GM04503 (cell line): ENCODE measurements around the gene CHMP4B.

Experiments used
- DNase-seq: peaks from one replicate; pipeline ENCODE4 v3.0.0-alpha.2; 2012; ENCODE audit warnings: low read depth

Gene CHMP4B

DNA sequence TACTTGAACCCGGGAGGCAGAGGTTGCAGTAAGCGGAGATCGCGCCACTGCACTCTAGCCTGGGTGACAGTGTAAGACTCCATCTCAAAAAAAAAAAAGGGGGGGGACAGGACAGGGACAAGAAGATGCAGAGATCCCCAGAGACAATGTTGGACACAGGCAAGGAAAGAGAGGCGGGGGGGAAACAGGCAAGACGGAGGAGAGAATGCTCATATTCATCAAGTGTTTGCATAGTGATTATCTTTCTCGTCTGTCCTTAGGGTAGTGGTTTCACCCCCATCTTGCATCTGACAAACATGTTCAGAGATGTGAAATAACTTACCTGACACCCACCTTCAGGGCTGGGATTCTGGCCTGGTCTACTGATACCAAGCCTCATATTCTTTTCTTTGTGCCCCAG is 29.0 kb downstream of the CHMP4B start:
- no peak for DNase-seq

DNA sequence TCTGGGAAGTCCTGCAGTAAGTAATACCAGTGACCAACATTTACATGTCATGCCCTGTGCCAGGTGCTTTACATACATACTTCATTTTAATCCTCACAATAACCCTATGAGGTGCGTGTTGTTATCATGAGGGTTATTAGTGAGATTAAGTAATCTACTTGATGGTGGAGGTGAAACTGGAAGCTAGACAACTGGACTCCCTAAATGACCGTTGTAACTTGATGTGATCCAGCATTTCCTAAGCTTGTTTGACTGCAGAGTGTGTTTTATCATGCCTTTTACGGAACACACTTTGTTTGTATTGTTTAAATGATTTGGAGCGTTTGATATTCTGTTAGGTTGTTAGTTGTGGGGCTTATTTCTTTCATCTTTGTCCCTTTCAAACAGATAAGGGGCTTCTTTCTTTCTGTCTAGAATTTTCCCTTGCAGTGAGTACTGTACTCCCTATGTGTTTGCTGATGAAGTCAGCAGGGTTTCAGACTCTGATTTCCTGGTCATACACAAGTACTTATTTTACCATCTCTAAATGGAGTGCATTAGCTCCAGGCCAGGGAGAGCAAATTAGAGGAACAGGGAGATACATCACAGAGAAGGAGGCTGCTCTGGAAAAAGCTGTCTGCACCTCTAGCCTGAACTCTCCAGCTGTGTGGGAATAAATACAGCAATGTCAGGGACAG is 29.7 kb downstream of the CHMP4B start:
- DNase-seq, result no peak

DNA sequence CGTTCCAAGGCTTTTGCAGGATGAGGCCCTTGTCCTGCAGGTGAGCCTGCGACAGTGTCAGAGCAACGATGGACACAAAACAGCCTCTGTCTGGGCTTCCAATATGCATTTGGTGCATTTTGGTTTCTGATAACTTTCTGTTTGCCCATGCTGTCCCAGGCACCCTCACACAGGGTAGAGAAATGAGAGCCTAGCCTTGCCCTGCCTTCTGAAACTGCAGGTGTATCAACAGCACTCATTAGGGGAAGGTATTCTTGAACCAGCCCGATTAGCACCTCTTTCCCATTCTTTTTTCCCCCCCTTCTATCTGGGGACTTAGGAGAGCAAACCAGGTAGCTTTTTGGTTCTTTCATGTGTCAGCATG is 30.3 kb downstream of the CHMP4B start:
- no peak for DNase-seq

DNA sequence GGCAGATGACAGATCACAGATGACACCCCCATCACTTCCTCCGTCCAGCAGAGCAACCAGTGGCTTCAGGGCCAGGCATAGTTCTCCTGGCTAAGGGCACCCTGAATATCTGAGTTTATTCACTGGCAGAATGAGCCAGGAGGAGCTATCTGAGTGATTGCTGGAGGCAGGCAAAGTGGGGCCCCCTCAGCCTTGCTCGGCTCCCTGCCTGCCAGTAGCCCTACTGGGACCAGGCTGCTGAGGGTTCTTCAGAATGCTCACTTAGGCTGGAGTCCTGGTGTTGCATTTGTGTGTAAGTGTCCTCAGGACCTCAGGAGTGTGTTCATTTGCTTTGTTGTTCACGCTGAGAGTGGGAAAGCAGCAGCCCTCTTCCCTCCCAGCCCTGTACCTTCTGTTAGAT is 31.2 kb downstream of the CHMP4B start:
- no peak for DNase-seq

DNA sequence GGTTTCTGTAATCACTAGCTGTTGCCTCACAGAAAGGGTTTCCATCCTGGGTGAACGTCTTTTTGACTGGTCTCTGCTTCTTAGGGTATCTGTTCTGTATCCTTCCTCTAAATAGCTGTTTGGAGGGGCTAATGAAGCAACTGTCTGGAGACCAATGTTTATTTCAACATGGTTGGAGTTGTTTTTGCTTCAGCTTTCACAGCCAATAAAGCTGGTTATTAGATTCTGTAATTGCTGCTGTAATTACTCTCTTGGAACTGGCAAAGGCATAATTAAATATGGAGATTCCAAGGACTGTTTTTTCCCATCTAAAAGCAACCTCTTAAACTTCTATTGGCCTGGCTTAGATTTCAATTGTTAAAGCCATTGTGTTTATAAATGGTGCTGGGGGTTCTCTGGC is 31.9 kb downstream of the CHMP4B start:
- DNase-seq, result no peak

- DNase-seq, result no peak
Observed at GRCh38 chr20:33843854-33844253, 32.7 kb downstream of the CHMP4B start.

DNA sequence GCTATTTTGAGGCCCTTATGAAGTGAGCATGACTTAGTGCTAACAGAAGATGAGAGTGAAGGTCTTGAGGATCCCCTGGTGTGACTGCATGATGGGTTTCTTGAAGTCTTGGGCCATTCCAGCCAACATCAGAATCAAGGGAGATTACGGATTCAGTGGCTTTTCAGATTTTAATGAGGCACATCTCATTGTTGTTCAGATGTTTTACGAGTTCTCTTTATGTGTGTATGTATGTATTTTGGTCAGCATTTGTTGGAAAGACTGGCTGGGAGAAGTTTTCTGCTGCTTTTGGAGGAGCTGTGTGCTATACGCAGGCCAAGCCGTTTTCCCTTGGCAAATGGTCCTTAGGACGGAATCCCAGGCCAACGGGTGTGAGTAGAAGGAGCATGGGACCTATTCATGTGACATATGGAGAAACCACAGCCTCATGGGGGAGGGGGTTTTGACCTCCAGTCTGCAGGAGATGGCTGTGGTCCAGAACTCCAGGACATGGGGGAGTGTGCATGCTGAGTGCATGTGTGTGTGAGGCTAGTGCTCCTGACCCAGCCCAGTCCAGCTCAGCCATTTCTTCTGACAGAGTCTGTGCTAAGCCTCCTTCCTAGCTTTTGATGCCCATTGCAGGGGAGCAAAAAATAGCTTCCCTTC is 35.3 kb downstream of the CHMP4B start:
- no peak for DNase-seq

- no peak for DNase-seq
Observed at GRCh38 chr20:33847006-33847405, 35.9 kb downstream of the CHMP4B start.

DNA sequence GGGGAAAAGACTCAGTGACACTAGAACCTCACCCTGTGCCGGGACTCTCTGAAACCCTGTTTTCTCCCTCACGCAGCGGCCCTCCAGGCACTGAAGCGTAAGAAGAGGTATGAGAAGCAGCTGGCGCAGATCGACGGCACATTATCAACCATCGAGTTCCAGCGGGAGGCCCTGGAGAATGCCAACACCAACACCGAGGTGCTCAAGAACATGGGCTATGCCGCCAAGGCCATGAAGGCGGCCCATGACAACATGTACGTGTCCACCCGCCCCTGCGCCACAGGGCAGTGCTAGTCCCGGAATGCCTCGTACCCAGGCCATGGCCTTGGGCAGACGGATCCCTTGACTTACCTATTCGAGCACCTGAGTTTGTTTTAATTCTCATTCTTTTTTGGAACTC is 37.2 kb downstream of the CHMP4B start:
- no peak for DNase-seq

GRCh38 chr20:33850159-33850558 is 39.0 kb downstream of the CHMP4B start:
- DNase-seq, result no peak

DNA sequence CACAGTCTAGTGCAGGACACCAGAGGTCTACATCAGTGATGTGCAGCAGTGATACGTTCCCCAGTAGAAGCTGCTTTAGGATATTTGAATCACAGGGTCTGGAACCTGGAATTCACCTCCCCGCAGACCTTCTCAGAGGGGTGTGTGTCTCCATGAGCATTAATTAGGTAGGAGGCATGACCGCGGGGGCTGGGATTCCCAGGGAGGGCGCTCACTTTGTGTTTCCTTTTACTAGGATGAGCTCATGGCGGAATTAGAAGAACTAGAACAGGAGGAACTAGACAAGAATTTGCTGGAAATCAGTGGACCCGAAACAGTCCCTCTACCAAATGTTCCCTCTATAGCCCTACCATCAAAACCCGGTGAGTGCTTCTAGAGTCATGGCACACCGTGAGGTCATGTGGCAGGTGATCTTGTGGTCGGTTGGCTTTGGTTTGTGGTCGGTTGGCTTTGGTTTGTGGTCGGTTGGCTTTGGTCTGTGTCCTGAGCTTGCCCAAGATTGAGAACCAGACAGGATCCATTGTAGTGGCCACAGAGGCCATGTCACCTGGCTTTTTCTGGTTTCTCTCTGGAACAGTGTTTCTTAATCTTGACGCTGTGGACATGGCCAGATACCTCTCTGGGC is 40.8 kb downstream of the CHMP4B start:
- DNase-seq, result no peak

- DNase-seq, result no peak
Observed at GRCh38 chr20:33852626-33853506, 41.7 kb downstream of the CHMP4B start.

DNA sequence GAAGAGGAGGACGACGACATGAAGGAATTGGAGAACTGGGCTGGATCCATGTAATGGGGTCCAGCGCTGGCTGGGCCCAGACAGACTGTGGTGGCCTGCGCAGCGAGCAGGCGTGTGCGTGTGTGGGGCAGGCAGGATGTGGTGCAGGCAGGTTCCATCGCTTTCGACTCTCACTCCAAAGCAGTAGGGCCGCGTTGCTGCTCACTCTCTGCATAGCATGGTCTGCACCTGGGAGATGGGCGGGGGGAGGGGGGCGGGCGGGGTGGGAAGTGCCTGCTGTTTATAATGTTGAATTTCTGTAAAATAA is 42.3 kb downstream of the CHMP4B start:
- no peak for DNase-seq

GRCh38 chr20:33857722-33858563 is 46.8 kb downstream of the CHMP4B start:
- DNase-seq, result no peak

GRCh38 chr20:33858666-33859065 is 47.5 kb downstream of the CHMP4B start:
- DNase-seq, result no peak

GRCh38 chr20:33859157-33859695 is 48.1 kb downstream of the CHMP4B start:
- no peak for DNase-seq

- DNase-seq, result no peak
Observed at GRCh38 chr20:33859751-33860150, 48.6 kb downstream of the CHMP4B start.

DNA sequence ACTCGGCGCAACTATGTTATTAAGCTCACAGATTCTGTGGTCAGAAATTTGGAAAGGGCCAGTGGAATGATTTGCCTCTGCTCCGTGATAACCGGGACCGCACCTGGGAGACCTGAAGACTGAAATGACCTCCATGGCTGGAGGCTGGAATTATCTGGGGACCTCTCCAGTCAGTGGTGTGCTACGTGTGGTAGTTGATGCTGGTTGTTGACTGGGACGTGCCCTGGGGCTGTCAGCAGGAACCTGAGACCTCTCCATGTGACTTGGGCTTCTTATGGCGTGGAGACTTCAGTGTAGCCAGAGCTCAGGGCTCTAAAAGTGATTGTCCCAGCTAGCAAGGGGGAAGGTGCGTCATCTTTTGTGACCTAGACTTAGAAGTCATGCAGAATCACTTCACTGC is 50.3 kb downstream of the CHMP4B start:
- no peak for DNase-seq

DNA sequence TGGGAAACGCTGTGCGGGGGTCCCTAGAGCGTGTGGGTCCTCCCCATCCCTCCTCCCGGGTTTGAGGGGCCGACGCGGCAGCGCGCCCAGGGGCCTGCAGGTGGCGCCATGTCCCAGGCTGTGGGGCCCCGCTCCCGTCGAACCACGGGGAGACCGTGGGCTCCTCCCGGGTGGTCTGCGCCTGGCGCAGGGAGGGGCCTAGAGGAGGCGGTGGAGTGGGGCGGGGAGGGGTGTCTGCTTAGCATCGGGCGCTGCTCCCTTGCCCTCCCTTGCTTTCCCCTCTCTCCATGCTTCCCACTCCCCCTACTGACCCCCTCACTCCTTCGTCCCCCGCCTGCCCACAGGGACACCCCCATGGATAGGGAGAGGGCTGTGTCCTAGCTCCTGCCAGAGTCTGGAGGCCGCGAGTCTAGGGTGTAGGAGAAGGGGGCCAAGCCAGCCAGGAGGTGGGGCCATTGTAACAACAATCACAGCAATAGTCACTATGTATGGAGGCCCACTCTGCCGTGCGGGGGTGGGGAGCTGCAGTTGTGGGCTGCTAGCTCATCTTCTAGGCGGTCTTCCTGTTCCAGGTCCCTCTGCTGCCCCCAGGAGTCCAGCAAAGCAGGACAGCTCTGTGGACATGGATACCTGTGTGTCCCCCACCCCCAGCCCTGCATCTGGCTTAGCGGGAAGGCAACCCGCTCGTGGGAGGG is 51.7 kb downstream of the CHMP4B start:
- no peak for DNase-seq

GRCh38 chr20:33863440-33864323 is 52.5 kb downstream of the CHMP4B start:
- DNase-seq, result no peak
